ENCODE measurements around the gene EFCAB6.

The EFCAB6 gene

GRCh38 chr22:43829904-43830851 lies 18.1 kb upstream of the EFCAB6 start:
- DNase-seq = no peak

DNA sequence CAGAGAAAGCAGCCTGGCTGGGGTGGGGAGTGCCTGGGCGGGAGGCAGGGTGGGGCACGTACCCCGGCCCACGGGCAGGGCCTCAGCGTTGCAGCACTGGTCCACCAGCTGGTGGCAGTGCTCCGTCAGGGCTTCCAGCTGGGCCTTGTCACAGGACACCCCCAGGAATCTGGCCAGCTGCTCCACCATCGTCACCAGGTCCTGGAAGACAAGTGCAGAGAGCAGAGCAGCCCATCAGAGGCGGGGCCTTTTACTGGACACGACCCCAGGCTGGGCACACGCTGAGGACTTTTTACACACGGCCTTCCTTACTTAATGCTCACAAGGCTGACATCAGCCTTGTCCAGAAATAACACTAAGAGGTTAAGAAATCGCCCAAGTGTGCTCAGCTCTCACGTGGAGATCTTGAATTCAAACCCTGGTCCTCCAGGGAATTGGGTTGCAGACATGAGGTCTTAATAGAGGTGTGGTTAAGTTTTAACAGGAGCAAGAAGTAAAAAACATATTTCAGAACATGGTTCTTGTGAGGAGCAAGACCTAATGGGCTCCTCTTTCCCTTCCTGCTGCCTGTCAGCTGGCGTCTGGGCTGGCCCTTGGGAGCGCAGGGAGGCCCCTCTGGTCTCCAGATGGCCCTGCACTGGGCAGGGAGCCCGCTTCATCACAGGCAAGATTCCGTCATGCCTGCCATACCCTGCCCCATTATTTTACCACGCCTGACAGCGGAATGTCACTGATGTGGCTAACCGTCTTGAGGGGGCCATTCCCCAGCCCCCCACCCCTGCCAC lies 17.1 kb upstream of the EFCAB6 start:
- DNase-seq = no peak

GRCh38 chr22:43828725-43828997 lies 16.6 kb upstream of the EFCAB6 start:
- DNase-seq = no peak

DNA sequence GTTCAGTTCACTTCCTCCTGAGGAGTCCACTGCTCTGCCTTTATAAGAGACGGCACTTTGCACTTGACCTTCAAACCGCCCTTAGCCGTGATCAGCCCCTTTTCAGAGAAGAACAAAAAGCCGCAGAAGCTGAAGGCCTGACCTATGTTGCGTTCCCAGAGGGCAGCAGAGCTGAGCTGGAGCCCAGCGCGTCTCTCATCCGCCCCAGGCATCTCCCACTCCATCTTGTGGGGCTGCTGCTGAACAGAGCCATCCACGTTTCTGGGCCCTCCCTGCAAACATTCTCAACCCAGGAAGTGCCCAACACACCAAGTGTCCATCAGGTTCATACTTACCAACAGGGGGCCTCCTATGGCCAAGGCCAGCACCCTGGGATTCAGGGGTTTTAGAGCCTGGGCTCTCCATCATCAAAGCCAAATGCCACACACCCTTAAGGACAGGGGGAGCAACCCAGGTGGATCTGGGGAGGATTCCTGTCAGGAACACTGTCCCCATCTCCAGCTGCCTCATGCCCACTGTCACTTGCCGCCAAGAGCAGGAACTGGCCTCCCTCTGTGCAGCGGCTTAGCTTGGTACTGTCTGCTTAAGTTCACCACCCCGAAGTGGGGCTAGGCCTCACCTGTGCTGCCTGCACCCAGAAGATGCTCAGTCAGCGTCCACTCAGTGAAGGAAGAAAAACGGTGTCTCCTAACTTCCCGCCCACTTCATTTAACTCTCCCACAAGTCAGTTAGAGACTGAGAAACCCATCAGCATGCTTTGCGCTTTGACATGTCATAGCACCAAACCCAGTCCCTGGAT lies 16.0 kb upstream of the EFCAB6 start:
- no peak for DNase-seq

- DNase-seq = no peak
These were observed 15.1 kb upstream of the EFCAB6 start for GRCh38 chr22:43827003-43827735.

DNA sequence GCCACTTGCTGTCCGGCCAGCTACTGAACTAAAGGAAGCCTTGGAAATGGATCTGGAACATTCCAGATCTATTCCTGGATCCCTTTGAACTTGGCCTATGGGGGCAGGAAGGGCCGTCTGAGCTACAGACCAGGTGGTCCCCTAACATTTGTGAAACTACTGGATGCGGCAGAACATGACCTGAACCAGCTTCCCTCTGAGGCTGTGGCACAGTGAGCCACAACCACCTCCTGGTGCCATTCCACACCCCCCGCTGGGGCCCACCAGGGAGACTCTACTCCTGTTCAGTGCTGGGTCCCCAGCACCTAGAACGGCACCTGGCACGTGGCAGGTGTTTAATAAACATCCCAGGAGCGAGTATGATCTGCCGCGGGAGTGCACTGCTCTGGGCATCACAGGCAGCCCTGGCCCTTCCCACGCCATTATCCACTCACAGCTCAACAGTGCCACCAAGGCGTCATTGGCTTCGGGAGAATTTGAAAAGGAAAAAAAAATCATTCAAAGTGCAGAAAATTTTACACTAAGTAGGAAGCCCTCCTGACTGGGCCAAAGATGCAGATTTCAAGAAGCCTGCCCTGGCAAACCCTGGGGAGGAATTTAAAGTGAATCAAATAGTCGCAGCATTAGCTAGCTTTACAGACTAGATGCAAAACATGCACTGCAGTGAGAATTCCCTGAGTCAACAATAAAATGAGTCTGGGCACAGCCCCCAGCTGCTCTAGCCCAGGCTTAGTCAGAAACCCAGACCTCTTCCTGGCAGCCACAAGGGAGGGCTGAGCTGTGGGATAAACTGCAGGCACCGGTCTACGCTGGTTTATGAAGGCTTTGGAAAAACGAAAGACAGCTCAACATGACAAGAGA lies 14.3 kb upstream of the EFCAB6 start:
- DNase-seq = no peak

- no peak for DNase-seq
These were observed 13.5 kb upstream of the EFCAB6 start for GRCh38 chr22:43825651-43826050.

- no peak for DNase-seq
These were observed 12.8 kb upstream of the EFCAB6 start for GRCh38 chr22:43824724-43825420.

GRCh38 chr22:43823911-43824665 lies 12.0 kb upstream of the EFCAB6 start:
- no peak for DNase-seq

GRCh38 chr22:43823353-43823908 lies 11.3 kb upstream of the EFCAB6 start:
- DNase-seq = peak; percentile 0

GRCh38 chr22:43821606-43822425 lies 9.7 kb upstream of the EFCAB6 start:
- no peak for DNase-seq

DNA sequence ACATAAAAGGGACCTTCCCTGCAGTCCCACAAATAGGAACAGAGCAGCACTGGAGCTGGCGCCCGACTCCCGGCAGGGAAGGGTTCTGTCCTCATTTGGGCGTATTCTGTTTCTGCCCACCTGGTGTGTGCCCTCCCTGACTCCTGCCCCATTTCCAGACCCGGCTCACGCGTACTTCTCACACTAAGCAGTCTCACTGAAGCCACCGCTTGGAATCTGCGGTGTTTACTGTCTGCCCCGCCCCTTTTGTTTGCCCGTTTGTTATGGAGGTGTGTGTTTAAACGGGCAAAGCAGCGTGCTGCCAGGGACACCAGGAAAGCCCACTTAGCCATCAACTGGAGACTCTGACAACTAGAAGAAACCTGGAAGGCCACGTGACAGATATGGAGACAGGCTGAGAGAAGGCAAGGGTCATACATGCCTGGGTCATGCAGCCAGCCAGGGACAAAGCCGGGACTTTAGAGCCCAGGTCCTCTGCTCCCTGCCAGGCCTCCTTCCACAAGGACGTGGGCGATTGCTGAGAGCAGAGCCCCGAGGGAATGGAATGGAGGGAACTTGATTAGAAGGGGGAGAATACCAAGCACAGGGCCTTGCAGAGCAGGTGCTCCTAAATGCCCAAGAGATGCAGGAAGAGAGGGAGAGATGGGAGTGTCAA lies 8.7 kb upstream of the EFCAB6 start:
- no peak for DNase-seq

DNA sequence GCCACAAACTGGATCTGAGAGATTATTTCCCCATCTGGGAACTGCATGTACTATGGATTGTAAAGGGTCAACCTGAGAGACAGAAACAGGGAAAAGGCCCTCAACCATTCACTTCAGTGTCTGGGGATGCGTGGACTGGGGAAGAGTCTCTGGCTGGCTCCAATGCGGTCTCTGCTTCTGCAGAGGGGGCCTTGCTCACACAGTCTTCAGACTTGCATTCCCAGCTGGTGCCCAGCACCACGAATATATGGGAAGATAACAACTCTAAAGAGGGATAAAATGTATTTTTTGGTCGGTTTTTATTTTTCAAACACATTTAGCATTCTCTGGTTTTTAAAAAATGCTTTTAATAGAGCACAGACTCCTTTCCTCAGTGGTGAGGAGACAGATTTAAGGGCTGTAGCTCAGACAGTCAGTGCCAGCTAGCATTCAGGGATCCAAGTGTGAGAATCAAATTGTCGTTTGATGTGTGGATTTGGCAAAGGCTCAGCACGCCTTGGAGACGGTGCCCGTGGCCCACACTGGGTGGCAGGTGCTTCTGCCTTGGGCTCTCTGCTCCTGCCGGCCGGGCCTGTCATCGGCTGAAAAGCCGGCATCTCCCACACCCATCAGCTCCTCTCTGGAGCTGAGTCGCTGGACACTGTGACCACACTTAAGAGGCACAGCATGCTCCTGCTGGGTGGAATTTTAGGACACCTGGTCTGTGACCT lies 8.0 kb upstream of the EFCAB6 start:
- no peak for DNase-seq

DNA sequence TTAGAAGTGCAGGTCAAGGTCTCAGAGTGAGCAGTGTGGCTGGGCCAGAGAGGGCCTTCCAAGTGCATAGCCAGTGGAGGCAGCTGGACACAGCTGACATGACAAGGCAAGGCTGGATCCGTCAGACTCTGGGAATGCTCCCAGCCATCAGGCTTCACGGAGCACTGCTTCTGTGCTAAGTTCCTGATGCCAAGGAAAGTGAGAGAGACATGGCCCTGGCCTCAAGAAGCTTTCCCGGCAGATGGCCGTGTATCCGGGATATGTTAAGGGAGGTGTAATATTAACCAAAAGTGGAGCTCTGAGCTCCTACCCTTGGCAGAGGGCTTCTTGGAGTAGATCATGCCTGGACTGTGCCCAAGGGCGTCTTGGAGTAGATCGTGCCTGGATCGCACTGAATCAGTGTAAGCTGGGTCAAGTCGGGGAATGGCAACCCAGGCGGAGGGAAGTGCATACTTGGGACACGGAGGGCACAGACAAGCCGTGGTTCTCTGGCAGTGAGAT lies 7.4 kb upstream of the EFCAB6 start:
- DNase-seq = no peak

DNA sequence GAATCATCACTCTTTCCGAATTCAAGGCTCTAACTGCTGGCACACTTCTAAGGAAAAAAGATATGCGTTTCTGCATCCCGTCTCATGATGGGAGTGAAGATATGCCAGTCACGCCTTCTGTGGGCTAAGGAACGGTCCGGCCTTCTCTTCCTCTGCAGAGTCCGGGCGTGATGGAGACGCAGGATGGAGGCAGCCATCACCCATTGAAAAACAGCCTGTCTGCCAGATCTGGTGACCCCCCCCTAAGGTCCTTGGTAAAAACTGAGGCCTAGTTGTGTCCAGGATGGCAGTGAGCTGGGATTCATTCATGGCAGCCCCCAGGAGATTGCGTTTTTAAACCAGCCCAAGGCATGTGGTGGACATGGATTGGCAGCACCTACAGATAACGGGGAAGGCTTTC lies 6.9 kb upstream of the EFCAB6 start:
- DNase-seq = no peak

GRCh38 chr22:43817402-43817801 lies 5.3 kb upstream of the EFCAB6 start:
- DNase-seq = no peak

GRCh38 chr22:43814264-43814663 lies 2.2 kb upstream of the EFCAB6 start:
- DNase-seq = no peak

DNA sequence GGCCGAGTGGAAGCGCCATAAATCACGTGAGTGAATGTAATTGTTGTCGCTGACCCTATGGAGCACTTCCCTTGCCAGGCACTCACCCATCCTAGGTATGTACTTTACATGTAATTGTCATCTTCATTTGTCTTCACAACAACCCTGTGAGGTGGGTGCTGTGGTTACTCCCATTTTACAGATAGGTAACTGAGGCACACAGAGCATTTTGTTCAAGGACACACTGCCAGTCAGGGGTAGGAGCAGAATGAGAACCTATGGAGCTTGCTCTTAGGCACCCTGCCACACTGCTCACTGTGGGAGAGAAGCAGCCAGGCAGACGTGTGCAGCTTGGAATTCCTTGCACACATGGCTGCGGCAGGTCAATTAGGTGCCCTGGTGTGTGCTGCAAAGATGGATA lies 785 bp upstream of the EFCAB6 start:
- no peak for DNase-seq

Measured in NCI-H774 (cell line).